ENCODE results near the gene PCDH9. TPM values are rescaled to one million over a fixed set of nuclear protein-coding genes. Genes with fewer than 3 reads are reported as not detected.

PCDH9 gene
- total and polyA plus RNA-seq, 2 of the 13 experiments (the other 11 are each of a cell fraction or from before 2014, with no cell fraction given) = 0.09 TPM; not detected in 1

DNA sequence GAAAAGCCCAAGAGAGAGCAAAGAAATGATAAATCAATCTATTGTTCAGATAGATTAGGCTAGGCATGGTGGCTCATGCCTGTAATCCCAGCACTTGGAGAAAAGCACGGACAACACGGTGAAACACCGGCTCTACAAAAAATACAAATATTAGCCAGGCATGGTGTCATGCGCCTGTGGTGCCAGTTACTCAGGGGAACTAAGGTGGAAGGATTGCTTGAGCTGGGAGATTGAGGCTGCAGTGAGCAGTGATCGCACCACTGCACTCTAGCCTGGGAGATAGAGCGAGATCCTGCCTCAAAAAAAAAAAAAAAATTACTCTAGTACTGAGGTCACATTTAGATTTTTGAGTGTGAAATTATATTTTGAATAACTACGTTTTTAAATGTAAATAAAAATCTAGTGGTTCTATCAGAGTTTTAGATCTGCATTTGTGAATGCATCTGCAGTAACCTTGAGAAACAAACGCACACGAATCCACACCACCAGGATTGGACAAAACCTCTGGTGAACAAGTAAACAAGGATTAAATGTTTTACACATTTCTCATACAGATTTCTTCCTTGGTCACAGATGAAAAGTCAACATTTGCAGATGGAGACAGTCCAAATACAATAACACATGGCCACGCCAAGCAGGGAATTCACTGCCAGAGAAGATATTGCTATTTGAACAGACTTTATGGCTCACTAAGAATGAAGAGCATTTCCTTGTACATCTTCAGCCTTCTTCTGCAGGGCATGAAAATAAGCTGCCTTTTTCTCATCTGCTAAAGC is 917.6 kb downstream of the PCDH9 start:
- Histone ChIP-seq H2AFZ (ENCODE audit: low read length) (no peak overlapping the region), H3K36me3 (replicated peaks in 1 of 2; ENCODE audit: control insufficient read depth in 1 of 2, insufficient read depth in 2 of 2, low read length in 2 of 2) (no peaks in the 10 kb centered on the region), H3K9me3 (ENCODE audit: low read length) (no peaks in the 10 kb centered on the region), H3K9ac (ENCODE audit: insufficient read depth, low read depth, low read length) (no peak overlapping the region), H3K27ac (ENCODE audit: extremely low read length, insufficient read depth, low read length) (no peak overlapping the region), H3K4me1 (ENCODE audit: insufficient read depth, low read length) (no peaks in the 10 kb centered on the region), H3K27me3 (ENCODE audit: control insufficient read depth in 1 of 2, insufficient read depth in 2 of 2, low read length in 2 of 2) (no peaks in the 10 kb centered on the region), H4K20me1 (ENCODE audit: insufficient read depth, low read length) (no peaks in the 10 kb centered on the region), H3K4me3 (replicated peaks in 1 of 3; ENCODE audit: insufficient read depth in 1 of 3, low read depth in 2 of 3, low read length in 3 of 3) (no peak overlapping the region), H3K4me2 (ENCODE audit: low read depth, low read length) (no peak overlapping the region), H3K79me2 (ENCODE audit: insufficient read depth, low read length) (no peaks in the 10 kb centered on the region)
- peak; percentile 6 for DNase-seq (ENCODE audit: low spot score)
- no TSS peak for BruUV-seq (replicated peaks)
- intact Hi-C loops (cut with micrococcal nuclease; ENCODE audit: unreplicated experiment) (loop anchor here (1.0 kb wide), 1 partner anchor 24 kb away; no protein-coding TSS in a partner anchor), in situ Hi-C loops (cut with HindIII; ENCODE audit: extremely low pct_ligation_motif_present, low pct_unique_long_range_greater_than_20kb) (no loop called here)
- CTCF ChIA-PET (ENCODE audit: low intra/inter-chr PET ratio, low total read pairs) = no interaction called here
- no peak for TF ChIP-seq HNRNPLL (IDR thresholded peaks at IDR 0.05; ENCODE audit: low read depth, low read length, poor library complexity, severe bottlenecking)
- TF ChIP-seq, protein P1, sequence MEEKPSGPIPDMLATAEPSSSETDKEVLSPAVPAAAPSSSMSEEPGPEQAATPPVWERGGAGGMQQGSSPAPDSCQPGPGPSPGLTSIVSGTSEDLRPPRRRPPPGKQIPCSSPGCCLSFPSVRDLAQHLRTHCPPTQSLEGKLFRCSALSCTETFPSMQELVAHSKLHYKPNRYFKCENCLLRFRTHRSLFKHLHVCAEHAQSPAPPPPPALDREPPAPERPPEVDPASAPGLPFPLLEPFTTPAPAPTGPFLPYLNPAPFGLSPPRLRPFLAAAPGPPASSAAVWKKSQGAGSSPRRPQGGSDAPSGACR (CRISPR knock-in tag; IDR thresholded peaks at IDR 0.05) = no peak
- no peak for TF ChIP-seq ZNF441 (CRISPR knock-in tag; IDR thresholded peaks at IDR 0.05; ENCODE audit: borderline replicate concordance)
- TF ChIP-seq IRF2 (CRISPR knock-in tag; IDR thresholded peaks at IDR 0.05) = no peak
- TF ChIP-seq ZNF235 (CRISPR knock-in tag; IDR thresholded peaks at IDR 0.05; ENCODE audit: borderline replicate concordance) = no peak
- no peak for TF ChIP-seq RBFOX2 (IDR thresholded peaks at IDR 0.05; ENCODE audit: low read depth, low read length)
- TF ChIP-seq, protein P2, sequence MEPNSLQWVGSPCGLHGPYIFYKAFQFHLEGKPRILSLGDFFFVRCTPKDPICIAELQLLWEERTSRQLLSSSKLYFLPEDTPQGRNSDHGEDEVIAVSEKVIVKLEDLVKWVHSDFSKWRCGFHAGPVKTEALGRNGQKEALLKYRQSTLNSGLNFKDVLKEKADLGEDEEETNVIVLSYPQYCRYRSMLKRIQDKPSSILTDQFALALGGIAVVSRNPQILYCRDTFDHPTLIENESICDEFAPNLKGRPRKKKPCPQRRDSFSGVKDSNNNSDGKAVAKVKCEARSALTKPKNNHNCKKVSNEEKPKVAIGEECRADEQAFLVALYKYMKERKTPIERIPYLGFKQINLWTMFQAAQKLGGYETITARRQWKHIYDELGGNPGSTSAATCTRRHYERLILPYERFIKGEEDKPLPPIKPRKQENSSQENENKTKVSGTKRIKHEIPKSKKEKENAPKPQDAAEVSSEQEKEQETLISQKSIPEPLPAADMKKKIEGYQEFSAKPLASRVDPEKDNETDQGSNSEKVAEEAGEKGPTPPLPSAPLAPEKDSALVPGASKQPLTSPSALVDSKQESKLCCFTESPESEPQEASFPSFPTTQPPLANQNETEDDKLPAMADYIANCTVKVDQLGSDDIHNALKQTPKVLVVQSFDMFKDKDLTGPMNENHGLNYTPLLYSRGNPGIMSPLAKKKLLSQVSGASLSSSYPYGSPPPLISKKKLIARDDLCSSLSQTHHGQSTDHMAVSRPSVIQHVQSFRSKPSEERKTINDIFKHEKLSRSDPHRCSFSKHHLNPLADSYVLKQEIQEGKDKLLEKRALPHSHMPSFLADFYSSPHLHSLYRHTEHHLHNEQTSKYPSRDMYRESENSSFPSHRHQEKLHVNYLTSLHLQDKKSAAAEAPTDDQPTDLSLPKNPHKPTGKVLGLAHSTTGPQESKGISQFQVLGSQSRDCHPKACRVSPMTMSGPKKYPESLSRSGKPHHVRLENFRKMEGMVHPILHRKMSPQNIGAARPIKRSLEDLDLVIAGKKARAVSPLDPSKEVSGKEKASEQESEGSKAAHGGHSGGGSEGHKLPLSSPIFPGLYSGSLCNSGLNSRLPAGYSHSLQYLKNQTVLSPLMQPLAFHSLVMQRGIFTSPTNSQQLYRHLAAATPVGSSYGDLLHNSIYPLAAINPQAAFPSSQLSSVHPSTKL (CRISPR knock-in tag; IDR thresholded peaks at IDR 0.05) = 0 out of 2 replicates have a peak, but pooled peaks have one; percentile 8
- no peak for TF ChIP-seq ZNF383 (CRISPR knock-in tag; IDR thresholded peaks at IDR 0.05; ENCODE audit: borderline replicate concordance)
- no peak for TF ChIP-seq GZF1 (CRISPR knock-in tag; IDR thresholded peaks at IDR 0.05)
- no peak for FAIRE-seq
- ATAC-seq = peak; percentile 28; the same call in 1 of the 3 replicates
- 15% methylated on average over 10 of the region's 10 CpGs for WGBS (ENCODE audit: low lambda C conversion rate)
- POLR2A ChIA-PET = no interaction called here
